ENCODE results near the gene KNTC1.
"Not testable (repeated sequence)": the region's sequence is repeated elsewhere in the genome, so short reads cannot be mapped to it uniquely, and the experiment has no call there.

KNTC1 gene, protein sequence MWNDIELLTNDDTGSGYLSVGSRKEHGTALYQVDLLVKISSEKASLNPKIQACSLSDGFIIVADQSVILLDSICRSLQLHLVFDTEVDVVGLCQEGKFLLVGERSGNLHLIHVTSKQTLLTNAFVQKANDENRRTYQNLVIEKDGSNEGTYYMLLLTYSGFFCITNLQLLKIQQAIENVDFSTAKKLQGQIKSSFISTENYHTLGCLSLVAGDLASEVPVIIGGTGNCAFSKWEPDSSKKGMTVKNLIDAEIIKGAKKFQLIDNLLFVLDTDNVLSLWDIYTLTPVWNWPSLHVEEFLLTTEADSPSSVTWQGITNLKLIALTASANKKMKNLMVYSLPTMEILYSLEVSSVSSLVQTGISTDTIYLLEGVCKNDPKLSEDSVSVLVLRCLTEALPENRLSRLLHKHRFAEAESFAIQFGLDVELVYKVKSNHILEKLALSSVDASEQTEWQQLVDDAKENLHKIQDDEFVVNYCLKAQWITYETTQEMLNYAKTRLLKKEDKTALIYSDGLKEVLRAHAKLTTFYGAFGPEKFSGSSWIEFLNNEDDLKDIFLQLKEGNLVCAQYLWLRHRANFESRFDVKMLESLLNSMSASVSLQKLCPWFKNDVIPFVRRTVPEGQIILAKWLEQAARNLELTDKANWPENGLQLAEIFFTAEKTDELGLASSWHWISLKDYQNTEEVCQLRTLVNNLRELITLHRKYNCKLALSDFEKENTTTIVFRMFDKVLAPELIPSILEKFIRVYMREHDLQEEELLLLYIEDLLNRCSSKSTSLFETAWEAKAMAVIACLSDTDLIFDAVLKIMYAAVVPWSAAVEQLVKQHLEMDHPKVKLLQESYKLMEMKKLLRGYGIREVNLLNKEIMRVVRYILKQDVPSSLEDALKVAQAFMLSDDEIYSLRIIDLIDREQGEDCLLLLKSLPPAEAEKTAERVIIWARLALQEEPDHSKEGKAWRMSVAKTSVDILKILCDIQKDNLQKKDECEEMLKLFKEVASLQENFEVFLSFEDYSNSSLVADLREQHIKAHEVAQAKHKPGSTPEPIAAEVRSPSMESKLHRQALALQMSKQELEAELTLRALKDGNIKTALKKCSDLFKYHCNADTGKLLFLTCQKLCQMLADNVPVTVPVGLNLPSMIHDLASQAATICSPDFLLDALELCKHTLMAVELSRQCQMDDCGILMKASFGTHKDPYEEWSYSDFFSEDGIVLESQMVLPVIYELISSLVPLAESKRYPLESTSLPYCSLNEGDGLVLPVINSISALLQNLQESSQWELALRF (N-terminal part only)

DNA sequence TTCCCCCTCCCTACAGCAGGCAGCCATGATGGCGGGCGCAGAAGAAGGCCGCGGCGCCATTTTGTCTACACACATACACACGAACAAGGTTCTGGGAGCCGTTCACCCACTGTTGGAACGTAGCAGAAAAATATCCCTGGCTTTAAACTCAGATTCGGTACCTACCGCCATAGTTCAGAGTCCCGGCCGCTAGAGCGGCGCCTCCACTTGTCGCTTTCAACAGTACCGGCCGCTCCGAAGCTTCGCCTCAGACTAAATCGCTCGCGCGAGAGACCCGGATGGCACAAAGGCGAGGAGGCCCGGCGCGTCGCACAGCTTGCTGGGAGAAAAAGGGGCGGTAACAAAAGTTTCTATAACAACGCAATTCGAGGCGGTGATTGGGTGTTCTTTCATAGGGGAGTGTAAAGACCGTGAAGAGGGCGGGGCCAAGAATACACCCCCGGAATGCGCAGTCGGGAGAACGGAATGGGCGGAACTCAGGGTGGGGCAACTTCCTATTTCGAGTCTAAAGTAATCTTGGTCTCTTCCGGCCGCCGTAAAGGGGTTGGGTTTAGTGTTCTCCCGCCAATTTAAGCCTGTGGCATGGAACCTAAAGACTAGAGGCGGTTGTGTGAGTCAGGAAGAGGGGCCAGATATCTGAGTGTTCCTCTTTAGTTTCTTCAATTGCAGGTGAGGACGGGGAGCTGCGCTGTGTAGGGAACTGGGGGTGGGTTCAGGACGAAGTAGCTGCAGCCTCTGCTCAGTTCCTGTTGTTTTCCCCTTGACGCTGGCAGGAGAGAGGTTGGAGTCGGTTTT, at the start of gene KNTC1, which contains the start of gene RSRC2:
KNTC1 (plus strand) TSS at position 567 of the 795 bp plus-strand sequence. CDS start 2,815 bp downstream, outside the sequence.
RSRC2 (minus strand) TSS at position 254 of the 795 bp plus-strand sequence; CDS start at position 171, 83 bp downstream.
- peak; percentile 100 for DNase-seq

GRCh38 chr12:122480753-122481152, 46.3 kb upstream of the KNTC1 start:
- no peak for DNase-seq

DNA sequence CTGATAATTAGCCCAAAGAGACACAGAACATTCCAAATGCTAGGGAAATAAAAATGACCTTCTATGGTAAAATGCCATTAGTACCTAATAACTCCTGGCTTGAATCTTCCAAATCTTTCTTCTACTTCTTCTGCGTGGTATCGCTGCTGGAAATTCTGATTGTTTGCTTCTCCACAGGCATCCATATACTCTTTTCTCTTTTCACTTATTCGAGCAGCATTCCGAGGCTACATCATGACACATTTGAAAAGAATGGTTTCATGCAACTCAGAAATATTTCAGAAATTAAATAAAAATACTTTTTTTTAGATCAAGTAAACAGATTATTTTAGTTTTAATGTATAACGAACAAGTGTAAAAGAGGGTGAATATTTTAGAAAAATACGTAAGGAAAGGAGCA, 45.2 kb upstream of the KNTC1 start:
- no peak for DNase-seq

DNA sequence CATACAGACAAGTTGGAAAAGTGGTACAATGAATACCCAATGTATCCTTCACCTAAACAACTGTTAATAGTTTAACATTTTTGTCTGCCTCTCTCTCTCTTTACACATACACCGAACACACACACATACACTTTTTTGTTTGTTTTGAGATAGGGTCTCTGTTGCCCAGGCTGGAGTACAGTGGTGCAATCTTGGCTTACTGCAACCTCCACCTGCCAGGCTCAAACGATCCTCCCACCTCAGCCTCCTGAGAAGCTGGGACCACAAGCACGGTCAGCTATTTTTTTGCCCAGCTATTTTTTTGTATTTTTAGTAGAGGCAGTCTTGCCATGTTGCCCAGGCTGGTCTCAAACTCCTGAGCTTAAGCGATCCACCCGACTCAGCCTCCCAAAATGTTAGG, 43.1 kb upstream of the KNTC1 start:
- no peak for DNase-seq

- DNase-seq, result not testable (repeated sequence)
These were observed 42.7 kb upstream of the KNTC1 start for GRCh38 chr12:122484385-122484784.

DNA sequence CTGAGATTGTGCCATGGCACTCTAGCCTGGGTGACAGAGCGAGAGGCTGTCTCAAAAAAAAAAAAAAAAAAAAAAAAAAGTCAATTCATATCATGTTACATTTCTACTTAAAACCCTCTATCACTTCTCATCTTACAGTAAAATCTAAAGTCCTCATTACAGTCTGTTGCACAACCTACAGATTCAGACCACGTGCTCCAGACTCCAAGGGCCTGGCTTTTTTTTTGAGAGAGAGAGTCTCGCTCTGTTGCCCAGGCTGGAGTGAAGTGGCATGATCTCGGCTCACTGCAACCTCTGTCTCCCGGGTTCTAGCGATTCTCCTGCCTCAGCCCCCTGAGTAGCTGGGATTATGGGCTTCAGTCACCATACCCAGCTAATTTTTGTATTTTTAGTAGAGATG, 40.7 kb upstream of the KNTC1 start:
- not testable (repeated sequence) for DNase-seq

DNA sequence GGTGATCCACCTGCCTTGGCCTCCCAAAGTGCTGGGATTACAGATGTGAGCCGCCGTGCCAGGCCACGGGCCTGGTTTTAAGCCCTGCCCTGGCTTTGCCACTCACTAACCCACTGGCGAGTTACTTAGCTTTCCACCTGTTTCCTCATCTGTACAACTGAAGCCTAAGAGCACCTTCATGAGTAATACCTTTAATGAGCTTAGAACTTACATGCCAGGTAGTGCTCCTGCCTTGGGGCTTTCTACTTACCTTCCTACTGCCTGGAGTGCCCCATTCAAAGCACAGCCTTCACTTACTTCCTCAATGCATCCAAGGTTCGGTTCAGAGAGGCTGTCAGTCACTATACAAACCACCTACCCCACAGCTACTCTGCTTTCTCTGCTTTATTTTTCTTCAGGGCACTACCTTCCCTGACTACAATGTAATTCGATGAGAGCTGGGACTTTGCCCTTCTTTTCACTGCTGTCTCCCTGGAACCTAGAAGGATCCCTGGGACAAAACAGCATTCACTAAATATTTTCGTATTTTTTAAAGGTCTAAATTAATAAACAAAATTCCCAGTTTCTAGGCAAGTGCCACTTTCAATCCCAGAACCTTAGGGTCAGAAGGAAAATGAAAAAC, 40.1 kb upstream of the KNTC1 start:
- no peak for DNase-seq

GRCh38 chr12:122487807-122488206, 39.2 kb upstream of the KNTC1 start:
- DNase-seq, result not testable (repeated sequence)

- DNase-seq, result no peak
These were observed 38.0 kb upstream of the KNTC1 start for GRCh38 chr12:122489038-122489437.

DNA sequence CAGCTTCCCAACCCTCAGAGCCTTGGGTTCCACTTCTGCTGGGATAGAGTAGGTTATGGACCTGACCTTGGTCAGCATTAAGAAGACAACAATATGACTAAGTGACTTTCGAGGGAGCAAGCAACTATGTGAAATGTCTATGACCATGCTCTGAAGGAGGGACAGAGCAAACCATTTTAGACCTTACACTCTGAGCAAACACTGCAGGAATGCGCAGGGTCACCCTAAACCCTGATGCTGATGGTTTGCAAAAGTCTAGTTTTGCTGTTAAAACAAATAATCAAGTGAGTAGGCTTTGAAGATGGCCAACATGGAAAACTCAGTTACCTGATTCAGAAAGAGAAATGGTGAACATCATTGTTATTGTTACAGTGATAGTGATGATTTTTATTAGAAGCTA, 35.1 kb upstream of the KNTC1 start:
- DNase-seq, result no peak

DNA sequence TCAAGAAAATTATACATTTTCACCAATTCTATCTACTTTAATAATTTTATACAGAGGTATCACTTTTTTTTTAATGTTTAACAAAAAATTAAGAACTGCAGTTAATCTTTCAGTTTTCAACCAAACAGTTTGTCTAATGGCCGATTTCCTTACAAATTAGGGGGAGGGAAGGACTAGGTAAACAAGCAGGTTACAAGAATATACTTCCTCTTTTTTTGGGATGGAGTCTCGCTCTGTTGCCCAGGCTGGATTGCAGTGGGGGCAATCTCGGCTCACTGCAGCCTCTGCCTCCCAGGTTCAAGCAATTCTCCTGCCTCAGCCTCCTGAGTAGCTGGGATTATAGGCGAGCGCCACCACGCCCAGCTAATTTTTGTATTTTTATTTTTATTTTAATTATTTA, 33.8 kb upstream of the KNTC1 start:
- DNase-seq, result not testable (repeated sequence)

- no peak for DNase-seq
These were observed 31.8 kb upstream of the KNTC1 start for GRCh38 chr12:122495258-122495657.

GRCh38 chr12:122499991-122500684, 26.9 kb upstream of the KNTC1 start:
- peak; percentile 64 to 70 for DNase-seq

DNA sequence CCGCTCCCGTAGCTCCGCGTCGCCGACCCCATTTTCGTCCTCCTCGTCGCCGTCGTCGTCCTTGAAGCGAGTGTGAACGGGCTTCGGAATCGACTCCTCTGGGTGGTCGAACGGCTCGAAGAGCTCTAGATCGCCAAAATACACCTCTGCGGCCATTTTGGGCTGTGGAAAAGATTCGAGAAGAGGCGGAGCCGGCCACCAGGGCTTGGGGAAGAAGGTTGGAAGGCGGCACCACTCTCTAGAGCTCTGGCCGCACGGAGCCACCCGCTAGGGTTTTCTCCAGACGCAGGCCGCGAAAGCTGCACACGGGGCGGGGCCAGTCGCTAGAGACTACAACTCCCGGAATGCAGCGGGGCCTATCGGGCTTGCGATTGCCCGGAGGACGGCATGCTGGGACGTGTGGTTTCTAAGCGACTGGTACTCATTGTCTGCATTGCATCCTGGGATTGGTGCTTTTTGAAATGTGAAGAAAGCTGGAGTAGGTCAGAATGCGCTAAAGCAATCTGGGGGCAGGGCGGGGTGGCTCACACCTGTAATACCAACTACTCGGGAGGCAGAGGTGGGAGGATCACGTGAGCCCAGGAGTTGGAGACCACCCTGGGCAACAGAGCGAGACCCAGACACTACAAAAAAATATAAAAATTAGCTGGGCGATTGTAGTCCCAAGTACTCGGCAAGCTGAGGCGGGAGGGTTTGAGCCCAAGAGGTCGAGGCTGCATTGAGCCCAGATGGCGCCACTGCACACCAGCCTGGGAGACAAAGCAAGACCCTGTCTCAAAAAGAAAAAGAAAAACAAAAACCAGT, 26.2 kb upstream of the KNTC1 start, which contains the start of gene ZCCHC8:
ZCCHC8 (minus strand) TSS at position 248 of the 804 bp plus-strand sequence; CDS start at position 156, 92 bp downstream.
- peak; percentile 100 for DNase-seq

DNA sequence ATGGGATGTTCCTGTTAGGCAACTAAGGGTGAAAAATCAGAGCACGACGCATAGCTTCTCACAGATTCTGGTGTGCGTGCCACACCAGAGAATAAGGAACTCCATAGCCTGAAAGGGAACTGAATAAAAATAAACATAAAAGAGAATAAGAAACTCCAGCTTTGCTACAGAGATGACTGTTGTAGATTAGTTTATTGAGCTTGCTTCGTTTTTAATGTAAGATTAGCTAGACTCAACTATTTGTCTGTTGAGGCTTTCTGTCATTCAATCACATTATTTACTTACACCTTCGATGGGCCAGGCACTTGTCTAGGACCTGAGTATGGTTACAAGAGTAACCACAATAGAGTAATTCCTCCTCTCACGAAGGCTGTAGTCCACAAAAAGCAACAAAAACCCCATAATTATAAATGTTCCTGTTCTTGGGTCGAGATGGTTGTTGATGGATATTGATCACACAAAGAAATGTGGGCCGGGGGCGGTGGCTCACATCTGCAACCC, 25.5 kb upstream of the KNTC1 start:
- DNase-seq, result peak in 1 of 2 experiments; percentile 8

GRCh38 chr12:122503147-122503751, 23.8 kb upstream of the KNTC1 start:
- DNase-seq, result no peak

DNA sequence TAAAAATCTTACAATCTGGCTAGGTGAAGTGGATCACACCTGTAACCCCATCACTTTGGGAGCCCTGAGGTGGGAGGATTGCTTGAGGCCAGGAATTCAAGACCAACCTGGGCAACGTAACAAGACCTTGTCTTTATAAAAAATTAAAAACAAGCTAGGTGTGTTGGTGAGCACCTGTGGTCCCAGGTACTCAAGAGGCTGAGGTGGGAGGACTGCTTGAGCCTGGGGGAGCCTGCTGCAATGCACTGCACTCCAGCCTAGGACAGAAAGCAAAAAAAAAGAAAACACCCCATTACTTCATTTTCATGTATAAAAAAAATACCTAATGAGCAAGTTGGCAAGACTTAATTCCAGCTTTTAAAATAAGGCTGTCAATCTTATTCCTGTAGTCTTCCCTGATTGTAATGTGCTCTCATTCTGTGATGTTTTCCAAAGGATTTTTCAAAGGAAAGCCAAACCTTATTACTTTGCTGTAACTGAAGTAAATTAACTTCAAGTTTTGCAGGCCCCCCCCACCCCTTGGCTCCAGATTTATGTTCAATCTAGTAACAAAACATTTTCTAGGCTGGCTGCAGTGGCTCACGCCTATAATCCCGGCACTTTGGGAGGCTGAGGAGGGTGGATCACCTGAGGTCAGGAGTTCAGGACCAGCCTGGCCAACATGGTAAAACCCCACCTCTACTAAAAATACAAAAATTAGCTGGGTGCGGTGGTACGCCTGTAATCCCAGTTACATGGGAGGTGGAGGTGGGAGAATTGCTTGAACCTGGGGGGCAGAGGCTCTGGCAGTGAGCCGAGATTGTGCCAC, 23.1 kb upstream of the KNTC1 start:
- DNase-seq, result no peak

- no peak for DNase-seq
These were observed 21.5 kb upstream of the KNTC1 start for GRCh38 chr12:122505419-122506051.

All from SHP77 (cell line).